Nephron (organoid): ENCODE data around the gene PGAM1.
"Not testable (repeated sequence)": the region's sequence is repeated elsewhere in the genome, so short reads cannot be mapped to it uniquely, and the experiment has no call there.

ENCODE experiments used
- H3K27ac Mint-ChIP-seq, 3 experiments: 2 replicates each; pipeline ENCODE4 v1.8.0; 2020; ENCODE audit warnings: mixed read lengths in 3 of 3, mild to moderate bottlenecking in 2 of 3, moderate library complexity in 1 of 3
- H3K27me3 Mint-ChIP-seq: 2 replicates; pipeline ENCODE4 v1.8.0; 2021; ENCODE audit warnings: low read depth, mild to moderate bottlenecking, moderate library complexity, mixed read lengths
- H3K36me3 Mint-ChIP-seq: 2 replicates; pipeline ENCODE4 v1.8.0; 2020; ENCODE audit warnings: low read depth, mixed read lengths
- H3K4me1 Mint-ChIP-seq: 2 replicates; pipeline ENCODE4 v1.8.0; 2020; ENCODE audit warnings: mixed read lengths
- H3K4me3 Mint-ChIP-seq, 3 experiments: 2 replicates each; pipeline ENCODE4 v1.8.0; 2020; ENCODE audit warnings: mild to moderate bottlenecking in 3 of 3, mixed read lengths in 3 of 3, moderate library complexity in 2 of 3
- H3K9me3 Mint-ChIP-seq: 2 replicates; pipeline ENCODE4 v1.8.0; 2020; ENCODE audit warnings: mixed read lengths
- CTCF ChIP-seq, 3 experiments: fragments of 200-600 bp; sonication (generic); IDR thresholded peaks; one replicate each; pipeline ENCODE4 v1.5.0; 2021; ENCODE audit warnings: antibody characterized with exemption in 3 of 3; ENCODE audit not compliant: unreplicated experiment in 3 of 3

Gene PGAM1

GRCh38 chr10:97404044-97404443, 21.9 kb upstream of the PGAM1 start:
- H3K27me3 Mint-ChIP-seq = no peaks in the 10 kb centered on the region
- H3K27ac Mint-ChIP-seq = no peak overlapping the region
- TF ChIP-seq CTCF (IDR thresholded peaks at IDR 0.05; ENCODE audit: unreplicated experiment in 3 of 3) = no peak
- H3K36me3 Mint-ChIP-seq = no peaks in the 10 kb centered on the region
- H3K4me1 Mint-ChIP-seq = peaks cover 12% of the 10 kb centered on the region
- no peaks in the 10 kb centered on the region for H3K9me3 Mint-ChIP-seq
- no peak overlapping the region for H3K4me3 Mint-ChIP-seq

DNA sequence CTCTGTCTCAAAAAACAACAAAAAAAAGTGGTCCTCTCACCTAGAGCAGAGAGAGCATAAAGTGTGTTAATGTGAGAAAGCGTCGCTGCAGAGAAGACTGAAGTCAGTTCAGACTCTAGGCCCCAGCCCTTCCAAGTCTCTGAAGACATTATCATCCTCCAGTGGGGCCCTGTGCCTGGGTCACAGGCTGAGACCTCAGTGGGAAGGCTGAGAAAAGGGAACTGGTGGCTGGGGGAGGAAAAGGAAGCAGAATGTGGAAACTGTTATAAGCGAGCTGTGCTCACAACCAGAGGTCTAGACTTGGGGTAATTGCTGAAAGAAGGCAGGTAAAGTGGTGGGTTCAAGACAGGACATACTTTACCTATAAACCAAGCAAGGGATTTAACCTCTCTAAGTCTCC, 19.9 kb upstream of the PGAM1 start:
- TF ChIP-seq CTCF (IDR thresholded peaks at IDR 0.05; ENCODE audit: unreplicated experiment in 3 of 3) = no peak
- peaks cover 4% of the 10 kb centered on the region for H3K4me1 Mint-ChIP-seq

GRCh38 chr10:97406483-97406882, 19.5 kb upstream of the PGAM1 start:
- not testable (repeated sequence) for H3K4me1 Mint-ChIP-seq, H3K27ac Mint-ChIP-seq, H3K4me3 Mint-ChIP-seq, H3K36me3 Mint-ChIP-seq, H3K9me3 Mint-ChIP-seq, H3K27me3 Mint-ChIP-seq

More for the DNA sequence above, 19.9 kb upstream of the PGAM1 start:
- Mint-ChIP-seq H3K27me3 (no peaks in the 10 kb centered on the region), H3K9me3 (no peaks in the 10 kb centered on the region), H3K4me3 (no peak overlapping the region), H3K36me3 (no peaks in the 10 kb centered on the region), H3K27ac (no peak overlapping the region)

GRCh38 chr10:97407211-97407951, 18.6 kb upstream of the PGAM1 start:
- Mint-ChIP-seq H3K9me3 (no peaks in the 10 kb centered on the region), H3K4me1 (no peaks in the 10 kb centered on the region), H3K27me3 (no peaks in the 10 kb centered on the region), H3K27ac (peak overlapping the region in 2 of 3 experiments; percentile 40 to 50), H3K36me3 (no peaks in the 10 kb centered on the region), H3K4me3 (peak overlapping the region in 1 of 3 experiments; percentile 40)
- TF ChIP-seq CTCF (IDR thresholded peaks at IDR 0.05; ENCODE audit: unreplicated experiment in 3 of 3) = peak; percentile 80 to 86 (median 86)

- no peaks in the 10 kb centered on the region for H3K27me3 Mint-ChIP-seq
- no peaks in the 10 kb centered on the region for H3K9me3 Mint-ChIP-seq
- H3K4me1 Mint-ChIP-seq = no peaks in the 10 kb centered on the region
- H3K36me3 Mint-ChIP-seq = no peaks in the 10 kb centered on the region
- H3K4me3 Mint-ChIP-seq = no peak overlapping the region
- TF ChIP-seq CTCF (IDR thresholded peaks at IDR 0.05; ENCODE audit: unreplicated experiment in 3 of 3) = no peak
- no peak overlapping the region for H3K27ac Mint-ChIP-seq
Measured at GRCh38 chr10:97407952-97408248, 18.1 kb upstream of the PGAM1 start.

DNA sequence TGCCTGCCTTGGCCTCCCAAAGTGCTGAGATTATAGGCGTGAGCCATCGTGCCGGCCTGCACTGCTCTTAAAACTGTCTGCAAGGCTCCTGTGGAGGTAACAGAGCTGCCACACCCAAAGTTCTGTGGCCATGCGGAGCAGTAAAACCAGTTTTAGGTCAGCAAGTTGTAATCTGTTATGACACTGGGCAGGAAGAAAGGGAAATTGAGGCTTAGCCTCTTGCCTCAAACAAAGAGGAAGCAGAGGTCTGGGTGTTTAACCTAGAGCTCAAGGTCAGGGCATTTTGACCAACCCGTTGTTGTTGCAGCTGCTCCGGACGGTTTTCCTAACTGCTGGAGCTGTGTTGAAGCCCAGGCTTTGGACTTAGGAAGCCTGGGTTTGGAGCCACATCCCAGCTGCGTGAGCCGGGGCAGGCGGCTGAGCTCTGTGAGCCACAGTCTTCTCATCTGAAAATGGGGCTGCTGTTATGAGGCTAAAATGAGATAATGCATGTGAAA, 17.4 kb upstream of the PGAM1 start:
- Mint-ChIP-seq H3K36me3 (no peaks in the 10 kb centered on the region), H3K27ac (no peak overlapping the region), H3K4me1 (no peaks in the 10 kb centered on the region), H3K27me3 (no peaks in the 10 kb centered on the region), H3K9me3 (no peaks in the 10 kb centered on the region), H3K4me3 (no peak overlapping the region)
- TF ChIP-seq CTCF (IDR thresholded peaks at IDR 0.05; ENCODE audit: unreplicated experiment in 3 of 3) = no peak
